ENCODE measurements around the gene DVL1. TPM values are rescaled to one million over a fixed set of nuclear protein-coding genes. Genes with fewer than 3 reads are reported as not detected.

Gene DVL1
- polyA plus RNA-seq, 3 donors, result 0.41 to 29.8 (median 0.55) TPM

GRCh38 chr1:1348420-1349255 is 580 bp downstream of the DVL1 start:
- peaks cover 22 to 35% (median 25%) of the 10 kb centered on the region in 3 donors for H3K27me3 Mint-ChIP-seq (ENCODE audit: low read depth in 3 of 3)
- Histone ChIP-seq H3K4me3 (replicated peaks in 1 of 3; ENCODE audit: low read depth in 2 of 3, low read length in 3 of 3) (peak overlapping the region; percentile 44 to 76 (median 64)), H3K79me2 (ENCODE audit: insufficient read depth, low read length) (peaks cover 28% of the 10 kb centered on the region), H3K27ac (ENCODE audit: low read depth in 1 of 2, low read length in 2 of 2) (no peak overlapping the region), H2AFZ (ENCODE audit: insufficient read depth, low read depth, low read length, poor library complexity, severe bottlenecking) (peak overlapping the region; percentile 65), H3K4me2 (replicated peaks; ENCODE audit: extremely low read depth, low read length, poor library complexity, severe bottlenecking) (peak overlapping the region; percentile 91), H3K27me3 (ENCODE audit: control insufficient read depth in 2 of 2, insufficient read depth in 2 of 2, low read length in 2 of 2) (peaks cover 4 to 22% of the 10 kb centered on the region in 2 donors), H3K9me3 (replicated peaks in 1 of 2; ENCODE audit: control insufficient read depth in 1 of 2, insufficient read depth in 1 of 2, low read length in 2 of 2) (no peaks in the 10 kb centered on the region), H4K20me1 (ENCODE audit: insufficient read depth, low read length) (peaks cover 32% of the 10 kb centered on the region), H3K9ac (ENCODE audit: insufficient read depth, low read length, poor library complexity, severe bottlenecking) (peak overlapping the region; percentile 76), H3K4me1 (ENCODE audit: control insufficient read depth in 1 of 2, insufficient read depth in 2 of 2, low read length in 2 of 2) (peaks cover 11 to 17% of the 10 kb centered on the region in 2 donors), H3K36me3 (replicated peaks in 1 of 2; ENCODE audit: control insufficient read depth in 1 of 2, insufficient read depth in 2 of 2, low read length in 2 of 2) (no peaks in the 10 kb centered on the region)
- intact Hi-C loops (cut with micrococcal nuclease), result no loop called here
- peak overlapping the region in 4 of 7 donors; percentile 35 to 89 (median 76) for H3K27ac Mint-ChIP-seq
- H3K36me3 Mint-ChIP-seq, result peaks cover 0 to 5% of the 10 kb centered on the region in 2 donors
- H3K9me3 Mint-ChIP-seq, result peaks cover 0 to 6% (median 0%) of the 10 kb centered on the region in 7 donors
- WGBS (ENCODE audit: insufficient coverage), result under 1% methylated on average over 108 of the region's 109 CpGs
- peak in 1 of 3 donors; percentile 32 for DNase-seq
- peak overlapping the region; percentile 81 to 85 for H3K4me3 Mint-ChIP-seq
- peaks cover 16% of the 10 kb centered on the region for H3K4me1 Mint-ChIP-seq
- TF ChIP-seq CTCF (IDR thresholded peaks at IDR 0.05), result no peak

- H3K4me3 ChIP-seq (replicated peaks in 1 of 3; ENCODE audit: low read depth in 2 of 3, low read length in 3 of 3), result peak overlapping the region in 2 of 3 experiments; percentile 32 to 76
- intact Hi-C loops (cut with micrococcal nuclease), result no loop called here
- peak overlapping the region; percentile 65 for H2AFZ ChIP-seq (ENCODE audit: insufficient read depth, low read depth, low read length, poor library complexity, severe bottlenecking)
These were observed 1.4 kb downstream of the DVL1 start for GRCh38 chr1:1347663-1348419.

More at GRCh38 chr1:1347663-1348419, 1.4 kb downstream of the DVL1 start:
- peaks cover 11 to 17% of the 10 kb centered on the region in 2 donors for H3K4me1 ChIP-seq (ENCODE audit: control insufficient read depth in 1 of 2, insufficient read depth in 2 of 2, low read length in 2 of 2)
- H3K27me3 Mint-ChIP-seq (ENCODE audit: low read depth in 3 of 3), result peaks cover 14 to 27% (median 17%) of the 10 kb centered on the region in 3 donors
- H3K36me3 ChIP-seq (replicated peaks in 1 of 2; ENCODE audit: control insufficient read depth in 1 of 2, insufficient read depth in 2 of 2, low read length in 2 of 2), result no peaks in the 10 kb centered on the region
- WGBS (ENCODE audit: insufficient coverage), result 64% methylated on average over 20 of the region's 26 CpGs
- H3K9me3 Mint-ChIP-seq, result peaks cover 0 to 6% (median 0%) of the 10 kb centered on the region in 7 donors
- H4K20me1 ChIP-seq (ENCODE audit: insufficient read depth, low read length), result peaks cover 38% of the 10 kb centered on the region
- no peak overlapping the region for H3K27ac ChIP-seq (ENCODE audit: low read depth in 1 of 2, low read length in 2 of 2)
- peaks cover 0 to 14% of the 10 kb centered on the region in 2 donors for H3K27me3 ChIP-seq (ENCODE audit: control insufficient read depth in 2 of 2, insufficient read depth in 2 of 2, low read length in 2 of 2)
- peaks cover 16% of the 10 kb centered on the region for H3K4me1 Mint-ChIP-seq
- H3K4me3 Mint-ChIP-seq, result peak overlapping the region; percentile 81 to 85
- H3K9ac ChIP-seq (ENCODE audit: insufficient read depth, low read length, poor library complexity, severe bottlenecking), result peak overlapping the region; percentile 76
- H3K4me2 ChIP-seq (replicated peaks; ENCODE audit: extremely low read depth, low read length, poor library complexity, severe bottlenecking), result peak overlapping the region; percentile 91
- no peak for TF ChIP-seq CTCF (IDR thresholded peaks at IDR 0.05)
- no peak for DNase-seq
- peaks cover 28% of the 10 kb centered on the region for H3K79me2 ChIP-seq (ENCODE audit: insufficient read depth, low read length)
- H3K36me3 Mint-ChIP-seq, result peaks cover 0 to 5% of the 10 kb centered on the region in 2 donors
- H3K27ac Mint-ChIP-seq, result peak overlapping the region in 4 of 7 donors; percentile 35 to 89 (median 76)
- no peaks in the 10 kb centered on the region for H3K9me3 ChIP-seq (replicated peaks in 1 of 2; ENCODE audit: control insufficient read depth in 1 of 2, insufficient read depth in 1 of 2, low read length in 2 of 2)

All from CD14-positive monocyte (primary cell).